ENCODE measurements around the gene AFAP1. TPM values are rescaled to one million over a fixed set of nuclear protein-coding genes. Genes with fewer than 3 reads are reported as not detected.

The AFAP1 gene
- total RNA-seq, 1 donor from 2014 or later: 48.3 TPM

- H3K27ac Mint-ChIP-seq: no peak overlapping the region
- H3K4me3 Mint-ChIP-seq: no peak overlapping the region
- DNase-seq (ENCODE audit: low spot score): no peak
- H3K9me3 Mint-ChIP-seq: no peaks in the 10 kb centered on the region
- no peaks in the 10 kb centered on the region for H3K4me1 Mint-ChIP-seq (ENCODE audit: low read depth)
- intact Hi-C loops (cut with micrococcal nuclease): loop anchor here (10.0 kb wide), 1 partner anchor 519 kb away; the partner anchor contains the start of gene SORCS2
- no peaks in the 10 kb centered on the region for H3K36me3 Mint-ChIP-seq (ENCODE audit: low read depth)
- H3K27me3 Mint-ChIP-seq (ENCODE audit: insufficient read depth): no peaks in the 10 kb centered on the region
Measured at GRCh38 chr4:7713757-7714156, 225.9 kb downstream of the AFAP1 start.

- no peak for DNase-seq (ENCODE audit: low spot score)
- Mint-ChIP-seq H3K4me1 (ENCODE audit: low read depth) (no peaks in the 10 kb centered on the region), H3K27ac (no peak overlapping the region), H3K9me3 (no peaks in the 10 kb centered on the region), H3K27me3 (ENCODE audit: insufficient read depth) (no peaks in the 10 kb centered on the region), H3K36me3 (ENCODE audit: low read depth) (no peaks in the 10 kb centered on the region), H3K4me3 (no peak overlapping the region)
- intact Hi-C loops (cut with micrococcal nuclease): loop anchor here (10.0 kb wide), 1 partner anchor 517 kb away; the partner anchor contains the start of gene SORCS2
Measured at GRCh38 chr4:7712021-7712671, 227.5 kb downstream of the AFAP1 start.

GRCh38 chr4:7711307-7711963 is 228.2 kb downstream of the AFAP1 start:
- no peaks in the 10 kb centered on the region for H3K9me3 Mint-ChIP-seq
- no peaks in the 10 kb centered on the region for H3K36me3 Mint-ChIP-seq (ENCODE audit: low read depth)
- H3K27ac Mint-ChIP-seq: no peak overlapping the region

GRCh38 chr4:7710576-7711306 is 228.9 kb downstream of the AFAP1 start:
- Mint-ChIP-seq H3K4me1 (ENCODE audit: low read depth) (no peaks in the 10 kb centered on the region), H3K27me3 (ENCODE audit: insufficient read depth) (no peaks in the 10 kb centered on the region), H3K9me3 (no peaks in the 10 kb centered on the region), H3K4me3 (no peak overlapping the region), H3K36me3 (ENCODE audit: low read depth) (no peaks in the 10 kb centered on the region), H3K27ac (no peak overlapping the region)
- no peak for DNase-seq (ENCODE audit: low spot score)
- intact Hi-C loops (cut with micrococcal nuclease): loop anchor here (10.0 kb wide), 1 partner anchor 516 kb away; the partner anchor contains the start of gene SORCS2

More at GRCh38 chr4:7711307-7711963, 228.2 kb downstream of the AFAP1 start:
- DNase-seq (ENCODE audit: low spot score): no peak
- Mint-ChIP-seq H3K4me3 (no peak overlapping the region), H3K27me3 (ENCODE audit: insufficient read depth) (no peaks in the 10 kb centered on the region), H3K4me1 (ENCODE audit: low read depth) (no peaks in the 10 kb centered on the region)
- intact Hi-C loops (cut with micrococcal nuclease): loop anchor here (10.0 kb wide), 1 partner anchor 517 kb away; the partner anchor contains the start of gene SORCS2

- intact Hi-C loops (cut with micrococcal nuclease): loop anchor here (10.0 kb wide), 1 partner anchor 515 kb away; the partner anchor contains the start of gene SORCS2
- no peaks in the 10 kb centered on the region for H3K27me3 Mint-ChIP-seq (ENCODE audit: insufficient read depth)
- H3K4me1 Mint-ChIP-seq (ENCODE audit: low read depth): no peaks in the 10 kb centered on the region
- no peaks in the 10 kb centered on the region for H3K36me3 Mint-ChIP-seq (ENCODE audit: low read depth)
- no peak overlapping the region for H3K4me3 Mint-ChIP-seq
- no peak for DNase-seq (ENCODE audit: low spot score)
- no peak overlapping the region for H3K27ac Mint-ChIP-seq
- no peaks in the 10 kb centered on the region for H3K9me3 Mint-ChIP-seq
Measured at GRCh38 chr4:7710126-7710525, 229.5 kb downstream of the AFAP1 start.

- Mint-ChIP-seq H3K4me1 (ENCODE audit: low read depth) (no peaks in the 10 kb centered on the region), H3K27ac (no peak overlapping the region), H3K27me3 (ENCODE audit: insufficient read depth) (no peaks in the 10 kb centered on the region), H3K4me3 (no peak overlapping the region), H3K36me3 (ENCODE audit: low read depth) (no peaks in the 10 kb centered on the region), H3K9me3 (no peaks in the 10 kb centered on the region)
- intact Hi-C loops (cut with micrococcal nuclease): no loop called here
- DNase-seq (ENCODE audit: low spot score): no peak
Measured at GRCh38 chr4:7709431-7709830, 230.2 kb downstream of the AFAP1 start.

- Mint-ChIP-seq H3K4me3 (no peak overlapping the region), H3K9me3 (no peaks in the 10 kb centered on the region), H3K27me3 (ENCODE audit: insufficient read depth) (no peaks in the 10 kb centered on the region), H3K4me1 (ENCODE audit: low read depth) (no peaks in the 10 kb centered on the region), H3K36me3 (ENCODE audit: low read depth) (no peaks in the 10 kb centered on the region), H3K27ac (no peak overlapping the region)
- intact Hi-C loops (cut with micrococcal nuclease): no loop called here
- DNase-seq (ENCODE audit: low spot score): no peak
Measured at GRCh38 chr4:7708981-7709380, 230.7 kb downstream of the AFAP1 start.

Other genes starting within 250 kb of the AFAP1 start
- 0.24 and 0.36 TPM in 2 replicates for gene ABLIM2, start 219.0 kb upstream of the AFAP1 start, total RNA-seq